Neural crest cell (in vitro differentiated cells): ENCODE data around the gene IPCEF1. TPM values are rescaled to one million over a fixed set of nuclear protein-coding genes. Genes with fewer than 3 reads are reported as not detected.

Experiments used
- DNase-seq: peaks from one replicate; pipeline ENCODE4 v3.0.0; 2021; ENCODE audit warnings: low read depth, mixed read lengths, low spot score
- H3K27ac Mint-ChIP-seq: one replicate; pipeline ENCODE4 v1.8.0; 2021; ENCODE audit warnings: mild to moderate bottlenecking, mixed read lengths; ENCODE audit not compliant: unreplicated experiment
- H3K27me3 Mint-ChIP-seq: 2 replicates; pipeline ENCODE4 v1.8.0; 2021; ENCODE audit warnings: low read depth, mild to moderate bottlenecking, mixed read lengths
- H3K36me3 Mint-ChIP-seq: 2 replicates; pipeline ENCODE4 v1.8.0; 2021; ENCODE audit warnings: low read depth, mild to moderate bottlenecking, mixed read lengths
- H3K4me1 Mint-ChIP-seq: 2 replicates; pipeline ENCODE4 v1.8.0; 2021; ENCODE audit warnings: mixed read lengths
- H3K4me3 Mint-ChIP-seq: one replicate; pipeline ENCODE4 v1.8.0; 2021; ENCODE audit warnings: mild to moderate bottlenecking, mixed read lengths
- H3K9me3 Mint-ChIP-seq: 2 replicates; pipeline ENCODE4 v1.8.0; 2021; ENCODE audit warnings: mixed read lengths
- total RNA-seq: library from RNA; stranded (reverse); gene quantifications from 2 replicates; pipeline ENCODE4 v1.2.1, GENCODE V29; 2021
- TF ChIP-seq, protein P1 (sequence below): fragments of 200-600 bp; sonication (generic); conservative IDR thresholded peaks from 2 replicates; pipeline ENCODE4 v1.5.0; 2021; ENCODE audit warnings: antibody characterized with exemption, mild to moderate bottlenecking

The IPCEF1 gene
- total RNA-seq, 1 donor from 2014 or later, result 0.28 TPM

GRCh38 chr6:154363821-154364220 is 7.2 kb upstream of the IPCEF1 start:
- Mint-ChIP-seq H3K27ac (no peak overlapping the region), H3K4me3 (no peak overlapping the region), H3K4me1 (peaks cover 12% of the 10 kb centered on the region), H3K9me3 (peaks cover 3% of the 10 kb centered on the region), H3K36me3 (no peaks in the 10 kb centered on the region), H3K27me3 (no peaks in the 10 kb centered on the region)
- TF ChIP-seq, protein P1, sequence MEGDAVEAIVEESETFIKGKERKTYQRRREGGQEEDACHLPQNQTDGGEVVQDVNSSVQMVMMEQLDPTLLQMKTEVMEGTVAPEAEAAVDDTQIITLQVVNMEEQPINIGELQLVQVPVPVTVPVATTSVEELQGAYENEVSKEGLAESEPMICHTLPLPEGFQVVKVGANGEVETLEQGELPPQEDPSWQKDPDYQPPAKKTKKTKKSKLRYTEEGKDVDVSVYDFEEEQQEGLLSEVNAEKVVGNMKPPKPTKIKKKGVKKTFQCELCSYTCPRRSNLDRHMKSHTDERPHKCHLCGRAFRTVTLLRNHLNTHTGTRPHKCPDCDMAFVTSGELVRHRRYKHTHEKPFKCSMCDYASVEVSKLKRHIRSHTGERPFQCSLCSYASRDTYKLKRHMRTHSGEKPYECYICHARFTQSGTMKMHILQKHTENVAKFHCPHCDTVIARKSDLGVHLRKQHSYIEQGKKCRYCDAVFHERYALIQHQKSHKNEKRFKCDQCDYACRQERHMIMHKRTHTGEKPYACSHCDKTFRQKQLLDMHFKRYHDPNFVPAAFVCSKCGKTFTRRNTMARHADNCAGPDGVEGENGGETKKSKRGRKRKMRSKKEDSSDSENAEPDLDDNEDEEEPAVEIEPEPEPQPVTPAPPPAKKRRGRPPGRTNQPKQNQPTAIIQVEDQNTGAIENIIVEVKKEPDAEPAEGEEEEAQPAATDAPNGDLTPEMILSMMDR, result no peak
- no peak for DNase-seq

DNA sequence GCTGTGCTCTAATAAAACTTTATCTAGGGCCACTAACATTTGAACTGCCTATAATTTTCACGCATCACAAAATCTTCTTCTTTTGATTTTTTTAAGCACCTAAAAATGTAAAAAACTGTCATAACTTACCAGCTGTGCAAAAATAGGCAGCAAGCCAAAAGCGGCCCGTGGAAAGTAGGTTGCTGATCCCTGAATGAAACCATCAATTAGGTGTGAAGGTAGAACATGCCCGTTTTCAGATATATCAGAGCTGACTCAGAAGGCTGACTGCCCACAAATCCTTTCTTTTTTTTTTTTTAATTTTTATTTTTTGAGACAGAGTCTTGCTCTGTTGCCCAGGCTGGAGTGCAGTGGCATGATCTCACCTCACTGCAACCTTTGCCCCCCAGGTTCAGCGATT is 4.9 kb upstream of the IPCEF1 start:
- Mint-ChIP-seq H3K27me3 (no peaks in the 10 kb centered on the region), H3K9me3 (peaks cover 3% of the 10 kb centered on the region), H3K4me3 (no peak overlapping the region), H3K27ac (no peak overlapping the region), H3K36me3 (no peaks in the 10 kb centered on the region), H3K4me1 (peaks cover 13% of the 10 kb centered on the region)
- TF ChIP-seq, protein P1, result no peak
- DNase-seq, result no peak

DNA sequence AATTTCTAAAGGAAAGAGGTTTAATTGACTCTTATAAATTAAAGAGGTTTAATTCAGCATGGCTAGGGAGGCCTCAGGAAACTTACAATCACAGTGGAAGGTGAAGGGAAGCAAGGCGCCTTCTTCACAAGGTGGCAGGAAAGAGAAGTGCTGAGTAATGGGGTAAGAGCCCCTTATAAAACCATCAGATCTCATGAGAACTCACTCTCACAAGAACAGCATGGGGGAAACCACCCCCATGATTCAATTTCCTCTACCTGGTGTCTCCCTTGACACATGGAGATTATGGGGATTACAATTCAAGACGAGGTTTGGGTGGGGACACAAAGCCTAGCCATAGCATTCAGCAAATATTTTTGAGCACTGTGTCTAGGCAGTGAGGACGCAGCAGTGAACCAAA is 3.9 kb upstream of the IPCEF1 start:
- Mint-ChIP-seq H3K36me3 (no peaks in the 10 kb centered on the region), H3K4me1 (peaks cover 13% of the 10 kb centered on the region), H3K27ac (no peak overlapping the region), H3K9me3 (no peaks in the 10 kb centered on the region), H3K4me3 (no peak overlapping the region), H3K27me3 (no peaks in the 10 kb centered on the region)
- DNase-seq, result no peak
- TF ChIP-seq, protein P1, result no peak

DNA sequence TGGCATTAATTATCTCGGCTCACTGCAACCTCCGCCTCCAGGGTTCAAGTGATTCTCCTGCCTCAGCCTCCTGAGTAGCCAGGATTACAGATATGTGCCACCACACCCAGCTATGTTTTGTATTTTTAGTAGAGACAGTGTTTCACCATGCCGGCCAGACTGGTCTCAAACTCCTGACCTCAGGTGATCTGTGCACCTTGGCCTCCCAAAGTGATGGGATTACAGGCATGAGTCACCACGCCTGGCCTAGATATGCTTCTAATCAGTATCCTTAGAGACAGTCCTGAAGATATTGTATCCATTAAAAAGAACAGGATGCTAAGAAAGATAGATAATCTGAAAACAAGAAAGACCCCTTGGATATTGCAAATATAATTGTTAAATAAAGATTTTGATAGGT is 3.1 kb upstream of the IPCEF1 start:
- Mint-ChIP-seq H3K27me3 (no peaks in the 10 kb centered on the region), H3K27ac (peak overlapping the region; percentile 27)

DNA sequence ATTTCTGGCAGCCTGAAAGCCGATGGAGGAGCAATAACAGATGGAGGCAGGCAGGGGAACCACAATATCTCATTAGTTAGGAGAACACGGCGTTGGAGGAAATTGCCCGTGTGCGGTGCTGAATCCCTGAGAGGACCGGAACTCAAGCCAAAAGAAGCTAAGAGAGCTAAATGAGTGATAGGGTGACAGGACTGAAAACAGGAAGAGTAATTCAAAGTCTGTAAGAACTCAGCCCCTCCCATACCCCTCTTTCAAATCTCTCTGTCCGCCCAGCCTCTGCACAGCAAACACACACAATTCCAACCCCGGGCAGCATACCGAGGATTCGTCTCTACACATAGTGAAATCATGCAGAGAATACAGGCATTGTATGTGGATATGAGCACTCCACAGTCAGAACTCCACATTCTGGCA is 2.6 kb upstream of the IPCEF1 start:
- Mint-ChIP-seq H3K9me3 (no peaks in the 10 kb centered on the region), H3K4me3 (no peak overlapping the region), H3K4me1 (peaks cover 13% of the 10 kb centered on the region), H3K27ac (no peak overlapping the region), H3K36me3 (no peaks in the 10 kb centered on the region), H3K27me3 (no peaks in the 10 kb centered on the region)
- DNase-seq, result no peak
- TF ChIP-seq, protein P1, result no peak

More for the DNA sequence above, 3.1 kb upstream of the IPCEF1 start:
- Mint-ChIP-seq H3K36me3 (no peaks in the 10 kb centered on the region), H3K4me3 (no peak overlapping the region), H3K9me3 (no peaks in the 10 kb centered on the region), H3K4me1 (peaks cover 13% of the 10 kb centered on the region)
- TF ChIP-seq, protein P1, result no peak
- no peak for DNase-seq
